ENCODE measurements around the gene SCFD2. TPM values are rescaled to one million over a fixed set of nuclear protein-coding genes. Genes with fewer than 3 reads are reported as not detected.

The SCFD2 gene
- total and polyA plus RNA-seq, 10 of the 15 experiments (the other 5 are each of a cell fraction or from before 2014, with no cell fraction given), result 4.8 to 37.6 (median 24.9) TPM

GRCh38 chr4:52964011-52964410, 401.9 kb downstream of the SCFD2 start:
- no peaks in the 10 kb centered on the region for H4K20me1 ChIP-seq (ENCODE audit: control insufficient read depth, insufficient read depth)
- no peak for ATAC-seq
- no peak for FAIRE-seq
- ChIA-PET POLR2A (no interaction called here), CTCF (interaction anchor here (1.0 kb wide), 1 partner anchor 52 kb away, joined by 4 read pairs; no protein-coding TSS in a partner anchor), SMC1A (ENCODE audit: uncharacterized antibody, unreplicated experiment) (interaction anchor here (1.0 kb wide), 1 partner anchor 13 kb away, joined by 5 read pairs; no protein-coding TSS in a partner anchor), RAD21 (ENCODE audit: unreplicated experiment) (no interaction called here)
- H3K9ac ChIP-seq (ENCODE audit: control insufficient read depth, insufficient read depth, low read length), result no peak overlapping the region
- DNase-seq (ENCODE audit: low read depth, low spot score), result no peak
- H3K4me1 ChIP-seq (ENCODE audit: control insufficient read depth, insufficient read depth, low read length), result no peaks in the 10 kb centered on the region
- in situ Hi-C loops (cut with MboI), result no loop called here
- H3K4me2 ChIP-seq (ENCODE audit: control insufficient read depth, insufficient read depth), result no peak overlapping the region
- no peaks in the 10 kb centered on the region for H3K9me3 ChIP-seq (replicated peaks; ENCODE audit: control insufficient read depth, insufficient read depth, low read length)
- H2AFZ ChIP-seq (ENCODE audit: control insufficient read depth, low read depth, low read length), result no peak overlapping the region
- no peak for TF ChIP-seq DPF2 (IDR thresholded peaks at IDR 0.05)
- TF ChIP-seq, protein P1, sequence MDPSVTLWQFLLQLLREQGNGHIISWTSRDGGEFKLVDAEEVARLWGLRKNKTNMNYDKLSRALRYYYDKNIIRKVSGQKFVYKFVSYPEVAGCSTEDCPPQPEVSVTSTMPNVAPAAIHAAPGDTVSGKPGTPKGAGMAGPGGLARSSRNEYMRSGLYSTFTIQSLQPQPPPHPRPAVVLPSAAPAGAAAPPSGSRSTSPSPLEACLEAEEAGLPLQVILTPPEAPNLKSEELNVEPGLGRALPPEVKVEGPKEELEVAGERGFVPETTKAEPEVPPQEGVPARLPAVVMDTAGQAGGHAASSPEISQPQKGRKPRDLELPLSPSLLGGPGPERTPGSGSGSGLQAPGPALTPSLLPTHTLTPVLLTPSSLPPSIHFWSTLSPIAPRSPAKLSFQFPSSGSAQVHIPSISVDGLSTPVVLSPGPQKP (IDR thresholded peaks at IDR 0.05; ENCODE audit: low read depth, low read length), result no peak
- TF ChIP-seq TCF12 (IDR thresholded peaks at IDR 0.05; ENCODE audit: low read depth, low read length), result no peak
- TF ChIP-seq LARP7 (IDR thresholded peaks at IDR 0.05), result no peak
- TF ChIP-seq RAD21 (IDR thresholded peaks at IDR 0.05; ENCODE audit: insufficient read depth, low read depth, low read length), result no peak
- TF ChIP-seq, protein P2, sequence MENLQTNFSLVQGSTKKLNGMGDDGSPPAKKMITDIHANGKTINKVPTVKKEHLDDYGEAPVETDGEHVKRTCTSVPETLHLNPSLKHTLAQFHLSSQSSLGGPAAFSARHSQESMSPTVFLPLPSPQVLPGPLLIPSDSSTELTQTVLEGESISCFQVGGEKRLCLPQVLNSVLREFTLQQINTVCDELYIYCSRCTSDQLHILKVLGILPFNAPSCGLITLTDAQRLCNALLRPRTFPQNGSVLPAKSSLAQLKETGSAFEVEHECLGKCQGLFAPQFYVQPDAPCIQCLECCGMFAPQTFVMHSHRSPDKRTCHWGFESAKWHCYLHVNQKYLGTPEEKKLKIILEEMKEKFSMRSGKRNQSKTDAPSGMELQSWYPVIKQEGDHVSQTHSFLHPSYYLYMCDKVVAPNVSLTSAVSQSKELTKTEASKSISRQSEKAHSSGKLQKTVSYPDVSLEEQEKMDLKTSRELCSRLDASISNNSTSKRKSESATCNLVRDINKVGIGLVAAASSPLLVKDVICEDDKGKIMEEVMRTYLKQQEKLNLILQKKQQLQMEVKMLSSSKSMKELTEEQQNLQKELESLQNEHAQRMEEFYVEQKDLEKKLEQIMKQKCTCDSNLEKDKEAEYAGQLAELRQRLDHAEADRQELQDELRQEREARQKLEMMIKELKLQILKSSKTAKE (IDR thresholded peaks at IDR 0.05; ENCODE audit: low read depth, poor library complexity, severe bottlenecking), result no peak
- no peak for TF ChIP-seq SUPT20H (IDR thresholded peaks at IDR 0.05; ENCODE audit: borderline replicate concordance, control insufficient read depth, low read depth, low read length)
- H3K36me3 ChIP-seq (ENCODE audit: control insufficient read depth in 2 of 2, insufficient read depth in 2 of 2, low read length in 1 of 2), result no peaks in the 10 kb centered on the region
- no peak overlapping the region for H3K4me3 ChIP-seq
- no peaks in the 10 kb centered on the region for H3K27me3 ChIP-seq (replicated peaks in 1 of 2; ENCODE audit: control insufficient read depth in 2 of 2, insufficient read depth in 2 of 2, low read length in 1 of 2)
- no peaks in the 10 kb centered on the region for H3K79me2 ChIP-seq (ENCODE audit: control insufficient read depth, insufficient read depth, low read length)
- H3K27ac ChIP-seq (ENCODE audit: control insufficient read depth, insufficient read depth), result no peak overlapping the region
- intact Hi-C loops (cut with micrococcal nuclease; ENCODE audit: unreplicated experiment), result no loop called here
- BruUV-seq (replicated peaks), result no TSS peak
